Stimulated activated memory B cell treated with anti-CD40 and anti-IgM and Interleukin-4, amounts not matched to agents 10 μg/mL and 1 μg/mL and 100 μg/mL, for 72 hours (primary cell): Measurements from ENCODE around the gene CNTNAP2.

Experiments
- ATAC-seq: fragments of 150-1000 bp; cut with Tn5 transposase; 2 replicates; pipeline ENCODE4 v1.10.0; 2021
- H3K27ac Mint-ChIP-seq: one replicate; pipeline ENCODE4 v1.8.0; 2022; ENCODE audit warnings: mild to moderate bottlenecking, mixed read lengths
- H3K27me3 Mint-ChIP-seq: one replicate; pipeline ENCODE4 v1.8.0; 2022; ENCODE audit warnings: mixed read lengths
- H3K36me3 Mint-ChIP-seq: one replicate; pipeline ENCODE4 v1.8.0; 2022; ENCODE audit warnings: mixed read lengths
- H3K4me1 Mint-ChIP-seq: one replicate; pipeline ENCODE4 v1.8.0; 2022; ENCODE audit warnings: mixed read lengths
- H3K4me3 Mint-ChIP-seq: one replicate; pipeline ENCODE4 v1.8.0; 2022; ENCODE audit warnings: mild to moderate bottlenecking, moderate library complexity, mixed read lengths
- H3K9me3 Mint-ChIP-seq: one replicate; pipeline ENCODE4 v1.8.0; 2022; ENCODE audit warnings: mixed read lengths

CNTNAP2 gene

DNA sequence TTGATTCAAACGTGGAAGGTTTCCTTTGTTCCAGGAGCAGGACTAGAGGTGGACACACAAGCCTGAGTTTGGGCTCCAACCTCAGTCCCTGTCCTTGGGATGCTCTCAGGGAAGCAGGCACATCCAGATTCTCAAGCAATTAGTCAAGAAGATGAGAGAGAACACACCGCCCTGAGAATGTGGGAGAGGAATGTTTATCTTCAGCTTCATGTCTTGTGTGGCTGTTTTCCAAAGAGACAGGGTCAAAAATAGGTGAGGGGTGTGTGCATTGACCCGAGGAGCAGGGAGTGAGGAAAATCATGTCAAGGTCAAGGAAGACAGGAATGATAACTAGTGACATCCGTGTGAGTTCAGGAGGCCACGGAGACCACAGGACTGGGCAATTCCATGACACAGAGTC lies 2001.8 kb downstream of the CNTNAP2 start:
- no peaks in the 10 kb centered on the region for H3K4me1 Mint-ChIP-seq
- no peaks in the 10 kb centered on the region for H3K36me3 Mint-ChIP-seq
- no peak for ATAC-seq
- H3K4me3 Mint-ChIP-seq = no peak overlapping the region
- H3K27ac Mint-ChIP-seq = no peak overlapping the region
- H3K9me3 Mint-ChIP-seq = no peaks in the 10 kb centered on the region
- H3K27me3 Mint-ChIP-seq = peaks cover 9% of the 10 kb centered on the region

DNA sequence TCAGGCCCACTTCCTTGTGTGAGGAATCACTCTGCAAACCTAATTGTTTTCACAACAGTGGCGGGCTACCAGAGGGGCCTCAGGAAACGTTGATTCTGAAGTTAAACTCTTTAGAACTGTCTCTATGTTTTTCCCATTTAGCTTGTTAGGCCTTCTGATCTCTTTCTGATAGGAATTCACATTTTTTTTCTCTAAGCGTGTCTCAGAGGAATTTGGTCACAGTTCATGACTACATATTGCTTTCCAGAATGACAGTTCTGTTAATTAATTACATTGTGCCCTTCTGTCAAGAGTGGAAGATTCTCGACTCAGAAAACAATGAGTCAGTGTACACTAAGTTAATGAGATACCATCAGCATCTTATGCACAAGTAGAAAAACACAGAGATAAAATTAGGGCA lies 2004.8 kb downstream of the CNTNAP2 start:
- Mint-ChIP-seq H3K36me3 (no peaks in the 10 kb centered on the region), H3K9me3 (peaks cover 15% of the 10 kb centered on the region), H3K27me3 (peaks cover 9% of the 10 kb centered on the region), H3K4me1 (no peaks in the 10 kb centered on the region), H3K27ac (no peak overlapping the region), H3K4me3 (no peak overlapping the region)
- ATAC-seq = no peak

DNA sequence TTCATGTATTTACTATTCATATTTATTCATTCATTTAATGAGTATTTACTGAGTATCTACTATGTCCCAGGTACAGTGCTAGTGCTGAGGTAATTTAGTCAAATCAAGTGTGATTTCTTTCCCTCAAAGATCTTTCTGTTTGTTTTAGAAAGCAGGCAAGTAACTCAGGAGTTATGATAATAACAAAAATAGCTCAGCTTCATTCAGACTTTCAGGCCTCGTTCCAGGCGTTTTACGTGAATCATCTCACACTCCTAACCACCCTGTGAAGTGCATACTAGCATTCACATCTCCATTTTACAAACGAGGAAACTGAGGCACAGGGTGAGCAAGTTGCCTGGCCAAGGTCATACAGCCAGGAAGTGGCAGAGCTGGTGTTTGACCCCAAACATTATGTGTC lies 2005.2 kb downstream of the CNTNAP2 start:
- peaks cover 9% of the 10 kb centered on the region for H3K27me3 Mint-ChIP-seq
- H3K27ac Mint-ChIP-seq = no peak overlapping the region

DNA sequence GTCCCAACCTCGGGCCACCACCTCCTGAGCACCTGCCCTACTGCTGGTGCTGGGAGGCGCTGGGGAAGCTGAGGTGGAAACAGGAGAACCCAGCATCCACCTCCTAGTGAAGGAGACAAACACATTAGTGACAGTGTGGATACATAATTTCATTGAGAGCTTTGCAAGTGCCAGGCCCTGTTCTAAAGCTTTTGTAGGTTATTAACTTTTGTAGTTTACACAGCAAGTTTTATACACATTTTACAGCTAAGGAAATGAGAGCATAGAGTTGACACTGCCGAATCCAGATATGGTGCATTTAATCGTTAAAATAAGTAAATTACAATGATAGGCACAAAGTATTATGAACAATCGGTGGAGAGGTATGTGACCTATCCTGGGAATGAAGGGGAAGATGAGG lies 2007.9 kb downstream of the CNTNAP2 start:
- peaks cover 18% of the 10 kb centered on the region for H3K9me3 Mint-ChIP-seq

More for the DNA sequence above, 2005.2 kb downstream of the CNTNAP2 start:
- Mint-ChIP-seq H3K4me1 (no peaks in the 10 kb centered on the region), H3K36me3 (no peaks in the 10 kb centered on the region), H3K4me3 (no peak overlapping the region), H3K9me3 (peaks cover 18% of the 10 kb centered on the region)
- ATAC-seq = no peak

DNA sequence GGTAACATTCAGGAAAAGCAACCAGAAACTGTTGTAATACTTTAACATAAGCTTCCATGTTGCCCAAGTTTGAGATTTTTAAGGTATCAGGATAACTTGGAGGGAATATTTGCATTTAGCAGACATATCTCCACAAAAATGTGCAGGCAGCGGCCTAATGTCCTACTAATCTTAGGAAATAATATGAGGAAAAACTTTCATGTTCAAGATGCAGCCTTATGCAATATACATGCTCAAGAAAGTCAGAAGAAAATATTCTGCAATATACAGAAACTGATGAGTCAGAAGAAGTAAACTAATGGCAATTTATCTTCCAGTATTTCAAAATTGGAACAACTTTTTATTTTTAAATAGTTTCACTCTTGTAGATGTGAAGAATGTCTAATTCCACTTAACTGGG lies 2010.8 kb downstream of the CNTNAP2 start:
- Mint-ChIP-seq H3K4me1 (no peaks in the 10 kb centered on the region), H3K9me3 (peaks cover 18% of the 10 kb centered on the region), H3K27ac (no peak overlapping the region), H3K36me3 (no peaks in the 10 kb centered on the region), H3K4me3 (no peak overlapping the region), H3K27me3 (no peaks in the 10 kb centered on the region)
- ATAC-seq = no peak

More for the DNA sequence above, 2007.9 kb downstream of the CNTNAP2 start:
- H3K4me3 Mint-ChIP-seq = no peak overlapping the region
- H3K27ac Mint-ChIP-seq = no peak overlapping the region
- no peaks in the 10 kb centered on the region for H3K27me3 Mint-ChIP-seq
- no peaks in the 10 kb centered on the region for H3K36me3 Mint-ChIP-seq
- ATAC-seq = no peak
- H3K4me1 Mint-ChIP-seq = no peaks in the 10 kb centered on the region

DNA sequence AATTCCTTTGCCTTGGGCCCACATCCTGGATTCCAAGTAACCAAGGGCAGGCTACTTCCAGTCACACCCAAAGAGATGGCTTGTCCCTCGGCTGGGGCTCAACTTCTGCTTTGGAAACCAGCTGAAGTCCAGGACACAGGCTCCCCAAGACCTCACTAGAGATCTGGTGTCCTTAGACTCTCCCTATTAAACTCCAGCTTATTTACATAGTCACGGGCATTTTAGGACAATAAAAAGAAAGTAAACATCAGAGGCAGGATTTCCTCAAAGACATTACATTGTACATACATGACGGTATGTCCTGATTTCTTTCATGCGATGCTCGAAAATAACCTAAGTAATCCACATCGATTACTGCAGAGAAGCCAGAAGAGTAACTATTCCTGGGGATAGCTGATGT lies 2012.4 kb downstream of the CNTNAP2 start:
- Mint-ChIP-seq H3K9me3 (peaks cover 14% of the 10 kb centered on the region), H3K4me3 (no peak overlapping the region), H3K4me1 (no peaks in the 10 kb centered on the region), H3K27ac (no peak overlapping the region), H3K27me3 (no peaks in the 10 kb centered on the region), H3K36me3 (no peaks in the 10 kb centered on the region)
- no peak for ATAC-seq

DNA sequence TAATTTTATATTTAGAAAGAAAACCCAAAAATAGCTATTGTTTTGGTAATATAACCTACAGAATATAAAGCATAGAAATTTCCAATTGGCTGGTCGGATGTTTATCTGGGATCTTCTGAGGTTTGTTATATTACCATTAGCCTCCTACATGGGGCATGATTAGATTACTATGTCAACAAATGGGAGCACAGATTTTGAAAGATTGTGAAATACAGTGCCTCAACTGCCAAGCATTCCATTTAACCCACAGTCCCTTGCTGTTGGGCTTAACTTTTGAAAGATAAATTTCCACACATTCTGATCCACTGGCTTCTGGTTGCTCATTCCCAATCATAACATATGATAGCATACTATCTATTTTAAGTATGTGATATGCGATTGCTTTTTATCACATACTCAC lies 2018.5 kb downstream of the CNTNAP2 start:
- H3K4me1 Mint-ChIP-seq = no peaks in the 10 kb centered on the region
- peaks cover 4% of the 10 kb centered on the region for H3K9me3 Mint-ChIP-seq
- H3K36me3 Mint-ChIP-seq = no peaks in the 10 kb centered on the region
- ATAC-seq = no peak
- no peak overlapping the region for H3K27ac Mint-ChIP-seq
- H3K4me3 Mint-ChIP-seq = no peak overlapping the region
- H3K27me3 Mint-ChIP-seq = no peaks in the 10 kb centered on the region

DNA sequence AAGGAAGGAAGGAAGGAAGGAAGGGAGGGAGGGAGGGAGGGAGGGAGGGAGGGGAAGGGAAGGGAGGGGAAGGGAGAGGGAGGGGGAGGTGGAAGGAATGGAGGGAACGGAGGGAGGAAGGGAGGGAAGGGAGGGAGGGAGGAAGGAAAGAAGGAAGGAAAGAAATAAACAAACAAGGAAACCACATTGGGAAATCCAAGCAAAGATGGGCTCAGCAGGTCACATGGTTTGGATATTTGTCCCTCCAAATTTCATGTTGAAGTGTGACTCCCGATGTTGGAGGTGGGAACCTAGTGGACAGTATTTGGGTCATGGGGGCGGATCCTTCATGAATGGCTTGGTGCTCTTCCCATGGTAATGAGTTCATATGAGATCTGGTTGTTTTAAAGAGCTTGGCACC lies 2019.4 kb downstream of the CNTNAP2 start:
- H3K36me3 Mint-ChIP-seq = no peaks in the 10 kb centered on the region
- H3K27me3 Mint-ChIP-seq = no peaks in the 10 kb centered on the region
- no peak for ATAC-seq
- no peaks in the 10 kb centered on the region for H3K4me1 Mint-ChIP-seq
- H3K9me3 Mint-ChIP-seq = peaks cover 4% of the 10 kb centered on the region
- no peak overlapping the region for H3K27ac Mint-ChIP-seq
- H3K4me3 Mint-ChIP-seq = no peak overlapping the region

DNA sequence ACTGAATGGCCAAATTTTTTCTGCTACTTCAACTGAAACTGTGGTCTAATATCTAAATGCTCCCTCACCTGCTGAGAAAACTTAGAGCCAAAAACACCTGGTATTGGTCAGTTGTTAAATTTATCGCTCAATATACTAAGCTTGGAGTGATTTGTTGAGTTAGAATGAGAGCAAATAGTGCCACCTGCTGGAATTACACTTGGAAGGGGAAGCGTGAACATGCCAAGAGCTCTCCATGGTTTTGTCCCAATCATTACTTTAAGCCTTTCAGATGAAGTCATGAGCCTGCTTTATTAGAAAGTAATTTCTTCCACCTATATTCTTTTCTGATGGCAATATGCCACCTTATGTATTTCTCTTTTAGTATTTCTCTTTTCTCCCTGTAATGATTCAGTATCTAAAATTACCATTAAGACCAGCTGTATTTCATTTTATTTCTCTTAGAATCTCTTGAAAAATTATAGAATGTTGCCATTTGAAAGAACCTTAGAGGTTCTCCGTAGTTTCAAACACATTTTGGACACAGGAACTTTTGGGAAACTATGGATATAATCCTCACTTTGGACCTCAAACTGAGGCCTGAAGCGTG lies 2026.2 kb downstream of the CNTNAP2 start:
- Mint-ChIP-seq H3K27ac (no peak overlapping the region), H3K27me3 (peaks cover 7% of the 10 kb centered on the region)
- no peak for ATAC-seq

DNA sequence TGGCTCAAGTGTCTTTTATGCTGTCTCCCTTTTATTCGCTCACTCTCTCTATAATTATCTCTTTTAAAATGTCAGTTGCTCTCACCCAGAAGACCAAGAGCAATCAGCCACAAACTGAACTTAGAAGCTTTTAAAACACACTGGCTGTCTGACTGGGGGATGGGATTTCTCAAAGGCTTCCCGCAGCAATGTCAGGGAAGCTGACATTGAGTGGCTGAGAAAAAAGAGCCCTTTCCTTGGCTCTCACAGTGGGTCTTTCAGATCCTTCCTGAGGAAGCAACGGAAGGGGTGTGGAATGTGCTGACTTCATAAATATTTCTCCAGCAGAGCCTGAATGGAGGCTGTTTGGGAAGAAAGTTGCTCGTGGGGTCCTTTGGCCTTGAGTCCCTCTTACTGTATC lies 2028.2 kb downstream of the CNTNAP2 start:
- Mint-ChIP-seq H3K4me1 (no peaks in the 10 kb centered on the region), H3K36me3 (no peaks in the 10 kb centered on the region), H3K27me3 (peaks cover 16% of the 10 kb centered on the region), H3K4me3 (no peak overlapping the region), H3K27ac (no peak overlapping the region), H3K9me3 (no peaks in the 10 kb centered on the region)
- no peak for ATAC-seq

More for the DNA sequence above, 2026.2 kb downstream of the CNTNAP2 start:
- no peak overlapping the region for H3K4me3 Mint-ChIP-seq
- no peaks in the 10 kb centered on the region for H3K4me1 Mint-ChIP-seq
- H3K36me3 Mint-ChIP-seq = no peaks in the 10 kb centered on the region
- no peaks in the 10 kb centered on the region for H3K9me3 Mint-ChIP-seq

DNA sequence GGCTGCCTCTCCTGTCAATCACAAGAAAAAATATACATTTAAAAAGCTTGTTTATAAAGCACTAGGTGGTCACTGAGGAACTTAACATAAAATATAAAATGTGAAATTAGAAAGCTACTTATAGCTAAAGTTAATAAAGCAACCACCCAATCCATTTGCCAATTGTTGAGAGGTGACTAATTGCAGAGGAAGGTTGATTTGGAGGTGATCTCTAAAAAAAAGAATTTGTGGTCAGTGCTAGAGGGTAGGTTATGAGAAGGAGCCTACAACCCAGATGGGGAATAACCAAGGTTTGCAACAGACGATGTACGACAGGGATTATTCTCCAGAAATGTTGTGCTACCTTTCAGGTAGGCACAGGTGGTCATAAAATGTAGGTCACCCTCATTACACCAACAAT lies 2029.7 kb downstream of the CNTNAP2 start:
- H3K9me3 Mint-ChIP-seq = no peaks in the 10 kb centered on the region
- H3K27me3 Mint-ChIP-seq = peaks cover 16% of the 10 kb centered on the region
- no peaks in the 10 kb centered on the region for H3K4me1 Mint-ChIP-seq
- no peak for ATAC-seq
- H3K27ac Mint-ChIP-seq = no peak overlapping the region
- H3K36me3 Mint-ChIP-seq = no peaks in the 10 kb centered on the region
- no peak overlapping the region for H3K4me3 Mint-ChIP-seq

DNA sequence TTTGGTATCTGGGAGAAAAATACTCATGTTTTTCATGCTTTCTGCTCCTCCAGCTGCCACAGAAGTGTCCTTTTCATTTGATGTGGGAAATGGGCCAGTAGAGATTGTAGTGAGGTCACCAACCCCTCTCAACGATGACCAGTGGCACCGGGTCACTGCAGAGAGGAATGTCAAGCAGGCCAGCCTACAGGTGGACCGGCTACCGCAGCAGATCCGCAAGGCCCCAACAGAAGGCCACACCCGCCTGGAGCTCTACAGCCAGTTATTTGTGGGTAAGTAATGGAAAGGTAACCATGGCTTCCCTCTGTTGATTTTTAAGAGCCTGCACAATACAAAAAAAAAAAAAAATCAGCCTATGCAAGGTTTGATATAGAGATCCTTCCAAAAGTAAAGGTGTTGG lies 2030.8 kb downstream of the CNTNAP2 start:
- no peak overlapping the region for H3K27ac Mint-ChIP-seq
- no peak for ATAC-seq
- H3K4me3 Mint-ChIP-seq = no peak overlapping the region
- no peaks in the 10 kb centered on the region for H3K9me3 Mint-ChIP-seq
- no peaks in the 10 kb centered on the region for H3K4me1 Mint-ChIP-seq
- H3K36me3 Mint-ChIP-seq = no peaks in the 10 kb centered on the region
- peaks cover 15% of the 10 kb centered on the region for H3K27me3 Mint-ChIP-seq

DNA sequence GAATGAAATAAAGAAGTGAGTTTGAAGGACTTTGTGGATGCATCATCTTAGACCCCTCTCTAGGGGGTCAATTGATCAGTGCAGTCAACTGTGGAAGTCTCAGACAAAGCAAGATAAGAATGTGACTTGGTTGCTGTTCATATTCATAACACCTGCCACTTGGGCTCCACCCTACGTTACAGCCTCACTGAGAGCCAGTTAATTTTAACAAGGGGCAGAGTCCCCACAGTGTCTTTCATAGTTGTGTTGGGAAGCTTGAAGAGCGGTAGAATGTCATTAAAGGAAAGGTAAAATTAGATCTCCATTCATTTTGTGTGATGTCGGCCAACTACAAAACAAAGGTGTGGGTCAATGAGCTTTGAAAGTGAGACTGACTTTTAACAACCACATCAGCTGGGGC lies 2031.9 kb downstream of the CNTNAP2 start:
- no peak overlapping the region for H3K27ac Mint-ChIP-seq
- no peak for ATAC-seq
- no peaks in the 10 kb centered on the region for H3K4me1 Mint-ChIP-seq
- H3K36me3 Mint-ChIP-seq = no peaks in the 10 kb centered on the region
- H3K27me3 Mint-ChIP-seq = peaks cover 9% of the 10 kb centered on the region
- no peaks in the 10 kb centered on the region for H3K9me3 Mint-ChIP-seq
- H3K4me3 Mint-ChIP-seq = no peak overlapping the region

DNA sequence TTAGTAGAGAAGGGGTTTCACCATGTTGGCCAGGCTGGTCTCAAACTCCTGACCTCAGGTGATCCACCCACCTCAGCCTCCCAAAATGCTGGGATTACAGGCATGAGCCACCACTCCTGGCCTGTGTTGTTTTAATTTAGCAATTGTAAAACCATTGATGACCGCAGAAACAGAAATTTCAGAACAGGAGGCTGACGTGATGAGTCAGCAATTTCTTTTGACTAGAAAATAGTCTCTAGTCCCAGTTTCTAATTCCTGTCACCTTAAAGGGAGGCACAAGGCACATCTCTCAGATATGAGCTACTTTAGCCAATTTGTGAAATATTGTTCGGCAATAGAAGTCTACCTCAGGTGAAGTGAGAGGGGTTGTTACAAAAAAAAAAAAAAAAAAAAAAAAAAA lies 2033.1 kb downstream of the CNTNAP2 start:
- Mint-ChIP-seq H3K27me3 (peaks cover 9% of the 10 kb centered on the region), H3K36me3 (no peaks in the 10 kb centered on the region), H3K9me3 (no peaks in the 10 kb centered on the region), H3K4me1 (no peaks in the 10 kb centered on the region), H3K27ac (no peak overlapping the region), H3K4me3 (no peak overlapping the region)
- no peak for ATAC-seq

DNA sequence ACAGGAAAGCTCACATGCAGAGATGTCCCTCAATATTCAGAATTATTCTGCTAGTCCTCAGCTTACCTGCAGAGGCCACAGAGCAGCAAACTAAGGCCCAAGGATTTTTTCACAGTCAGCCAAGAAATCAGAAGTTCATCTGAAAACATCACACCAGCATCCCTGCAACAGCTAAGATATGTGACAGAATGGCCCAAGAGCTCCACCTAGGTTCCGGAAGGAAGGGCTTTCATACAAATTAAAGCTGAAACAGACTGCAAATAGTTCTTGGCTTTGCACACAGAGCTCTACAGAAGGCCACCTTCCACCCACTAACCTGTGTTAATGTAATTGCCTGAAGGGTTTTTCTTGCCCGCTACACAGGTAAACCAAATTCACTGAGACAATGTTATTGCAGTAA lies 2035.2 kb downstream of the CNTNAP2 start:
- Mint-ChIP-seq H3K27ac (no peak overlapping the region), H3K4me1 (no peaks in the 10 kb centered on the region), H3K36me3 (no peaks in the 10 kb centered on the region), H3K4me3 (no peak overlapping the region), H3K27me3 (peaks cover 9% of the 10 kb centered on the region), H3K9me3 (no peaks in the 10 kb centered on the region)
- ATAC-seq = no peak

DNA sequence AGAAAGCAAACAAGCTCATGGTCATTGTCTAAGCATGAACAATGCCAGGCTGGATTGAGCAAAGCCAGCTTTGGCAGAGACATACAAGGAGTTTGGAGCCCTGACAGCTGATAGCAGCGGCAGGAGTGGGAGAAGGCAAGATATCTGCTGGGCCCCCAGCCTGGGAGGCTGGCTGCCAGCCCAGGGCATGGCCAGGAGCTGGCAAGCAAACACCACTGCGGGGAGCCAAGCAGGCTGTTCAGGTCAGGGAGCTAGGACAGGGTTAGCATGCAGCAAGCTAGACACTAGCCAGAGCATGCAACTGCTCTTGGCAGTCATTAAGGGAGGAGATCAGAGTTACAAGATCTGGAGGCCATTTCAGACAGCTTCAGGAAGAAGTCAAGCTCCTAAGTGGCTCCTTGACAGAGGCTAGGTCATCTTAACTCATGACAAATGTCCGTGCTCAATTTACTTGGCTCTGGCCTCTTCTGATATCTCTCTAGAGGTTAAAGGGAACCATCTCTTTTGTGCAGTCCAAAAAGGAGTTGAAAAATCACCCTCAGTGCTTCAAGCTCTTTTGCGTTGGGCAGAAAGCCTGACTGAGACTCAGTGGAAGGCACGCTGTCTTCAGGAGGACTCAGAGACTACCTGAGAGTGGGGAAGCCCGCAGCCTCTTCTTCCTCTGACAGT lies 2037.1 kb downstream of the CNTNAP2 start:
- no peaks in the 10 kb centered on the region for H3K9me3 Mint-ChIP-seq
- no peak overlapping the region for H3K4me3 Mint-ChIP-seq
- H3K27ac Mint-ChIP-seq = no peak overlapping the region
- H3K27me3 Mint-ChIP-seq = peaks cover 9% of the 10 kb centered on the region
- no peaks in the 10 kb centered on the region for H3K36me3 Mint-ChIP-seq
- no peaks in the 10 kb centered on the region for H3K4me1 Mint-ChIP-seq
- peak; percentile 47 for ATAC-seq
